ENCODE measurements around the gene PRLHR.

Gene PRLHR

DNA sequence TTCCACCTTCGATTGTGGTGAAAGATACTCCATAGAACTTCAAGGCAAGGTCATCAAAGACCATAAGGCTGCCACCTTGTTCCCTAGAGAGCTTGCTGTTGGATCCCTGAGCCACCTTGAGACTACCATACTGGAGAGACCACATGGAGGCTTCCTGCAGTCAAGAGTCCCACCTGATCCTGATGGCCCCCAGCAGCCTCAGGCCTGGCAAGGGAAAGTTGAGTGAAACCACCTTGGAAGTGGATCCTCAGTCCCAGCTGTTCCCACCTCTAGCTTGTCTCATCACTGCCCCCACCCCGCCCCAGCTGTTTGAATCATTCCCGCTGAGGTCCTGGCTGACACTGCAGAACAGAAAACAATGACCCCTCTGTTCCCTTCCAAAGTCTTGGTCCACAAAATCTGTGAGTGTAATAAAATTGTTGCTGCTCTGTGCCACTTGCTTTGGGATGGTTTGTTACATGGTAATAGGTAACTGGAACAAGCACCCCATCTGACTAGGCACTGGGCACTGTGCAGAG, 32.0 kb downstream of the PRLHR start:
- DNase-seq (ENCODE audit: low read depth, low spot score), result no peak

DNA sequence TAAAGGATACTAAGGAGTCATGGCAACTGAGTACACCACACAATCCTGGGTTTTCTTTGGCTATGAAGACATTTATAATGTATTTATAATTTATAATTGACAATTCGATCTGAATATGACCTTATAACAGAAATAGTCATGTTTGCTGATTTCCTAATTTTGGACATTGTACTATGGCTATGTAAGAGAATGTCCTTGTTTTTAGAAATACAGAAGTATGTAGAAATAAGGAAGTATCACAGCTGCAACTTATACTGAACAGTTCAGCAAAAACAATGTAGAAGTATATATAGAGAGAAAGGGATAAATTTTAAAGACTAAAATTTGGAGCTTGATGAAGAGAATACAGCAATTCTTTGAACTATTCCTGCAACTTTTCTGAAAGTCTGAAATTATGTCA, 32.6 kb downstream of the PRLHR start:
- no peak for DNase-seq (ENCODE audit: low read depth, low spot score)

DNA sequence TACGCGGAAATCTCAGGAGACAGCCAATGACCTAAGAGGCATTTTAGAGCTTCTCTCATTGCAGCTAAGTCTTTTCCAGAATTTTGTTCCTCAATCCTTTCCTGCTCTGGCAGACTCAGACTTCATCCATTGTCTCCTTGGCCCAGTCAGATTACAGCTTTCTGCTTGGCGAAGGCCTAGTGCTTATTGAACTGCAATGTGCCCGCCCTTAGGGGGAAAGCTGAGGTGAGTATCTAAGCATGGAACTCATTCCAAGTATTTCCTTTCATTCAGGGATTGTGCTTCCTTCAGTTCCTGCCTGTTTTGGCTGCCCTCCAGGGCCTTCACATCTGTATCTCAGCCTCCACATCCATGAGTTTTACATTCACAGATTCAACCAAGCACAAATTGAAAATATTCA, 37.5 kb downstream of the PRLHR start:
- DNase-seq (ENCODE audit: low read depth, low spot score), result no peak

DNA sequence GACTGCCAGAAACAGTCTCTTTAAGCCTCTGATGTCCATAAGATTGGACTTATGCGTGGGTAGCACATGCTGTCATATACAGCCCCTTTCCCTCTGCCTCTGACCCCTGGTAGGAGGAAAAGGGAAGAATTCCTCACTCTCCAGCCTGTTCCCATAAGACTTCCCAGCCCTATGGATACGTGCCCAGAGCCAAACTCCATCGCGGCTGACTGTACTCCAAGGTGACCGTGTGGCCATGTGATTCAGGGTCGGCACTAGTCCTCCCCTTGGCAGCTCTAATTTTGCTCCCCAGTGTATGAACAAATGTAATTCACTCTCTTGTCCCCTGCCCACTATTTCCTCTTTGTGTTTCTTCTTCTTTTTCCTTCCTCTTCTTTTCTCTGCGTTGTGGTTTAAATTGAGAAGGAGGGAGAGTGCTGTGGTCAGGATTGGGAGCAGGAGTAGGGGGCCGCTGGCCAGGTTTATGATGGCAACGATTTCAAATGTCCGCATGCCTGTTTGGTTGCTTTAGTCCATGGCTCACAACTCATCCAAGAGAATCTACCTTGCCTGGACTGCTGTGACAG, 43.8 kb downstream of the PRLHR start:
- no peak for DNase-seq (ENCODE audit: low read depth, low spot score)

DNA sequence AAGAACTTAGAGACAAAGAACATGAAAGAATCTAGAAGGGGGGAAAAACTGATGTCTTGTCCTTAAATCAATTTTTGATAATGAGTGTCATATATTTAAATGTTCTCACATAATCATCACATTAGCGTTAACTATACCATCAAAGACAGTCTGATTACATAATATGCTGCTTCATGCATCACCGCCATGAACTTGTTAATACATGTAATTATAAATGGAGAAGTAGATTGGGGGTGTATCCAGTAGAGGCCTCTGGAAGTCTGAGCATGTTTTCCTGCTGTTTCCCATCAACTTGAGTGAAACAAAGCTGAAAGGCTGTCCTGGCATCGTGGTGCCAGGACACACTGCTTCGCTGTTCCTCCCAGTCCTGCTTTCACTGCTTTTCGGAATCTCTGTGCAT, 48.2 kb downstream of the PRLHR start:
- no peak for DNase-seq (ENCODE audit: low read depth, low spot score)

DNA sequence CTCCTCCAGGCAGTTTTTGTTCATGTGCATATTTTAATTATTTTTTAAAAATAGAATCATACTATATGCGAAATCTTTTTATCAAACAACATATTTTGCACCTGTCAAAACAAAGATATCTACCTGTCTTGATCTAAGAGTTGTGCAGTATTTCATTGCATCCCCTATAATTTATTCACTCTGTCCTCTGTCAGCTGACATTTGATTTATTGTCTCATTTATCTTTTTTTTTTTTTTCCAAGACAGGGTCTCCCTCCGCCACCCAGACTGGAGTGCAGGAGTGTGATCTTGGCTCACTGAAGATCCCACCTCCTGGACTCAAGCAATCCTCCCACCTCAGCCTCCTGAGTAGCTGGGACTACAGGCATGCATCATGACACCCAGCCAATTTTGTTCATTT, 49.0 kb downstream of the PRLHR start:
- DNase-seq (ENCODE audit: low read depth, low spot score), result no peak

DNA sequence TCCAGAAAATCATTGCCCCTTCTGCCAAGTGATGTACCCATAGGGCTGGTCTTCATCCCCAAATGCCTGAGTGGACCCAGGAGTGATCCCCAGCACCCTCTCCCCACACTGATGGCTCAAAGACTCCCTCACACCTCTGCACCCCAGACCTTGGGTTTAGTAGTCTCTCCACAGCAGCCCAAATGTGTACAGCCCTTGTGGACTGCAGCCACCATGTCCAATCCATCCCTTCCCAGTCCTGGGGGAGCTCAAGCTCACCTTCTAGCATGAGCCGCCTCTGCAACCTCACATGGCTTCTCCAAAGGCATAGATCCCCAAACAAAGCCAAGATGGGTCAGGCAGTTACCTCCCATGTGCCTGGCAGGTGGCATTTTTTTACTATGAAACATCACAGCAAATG, 50.1 kb downstream of the PRLHR start:
- no peak for DNase-seq (ENCODE audit: low read depth, low spot score)

DNA sequence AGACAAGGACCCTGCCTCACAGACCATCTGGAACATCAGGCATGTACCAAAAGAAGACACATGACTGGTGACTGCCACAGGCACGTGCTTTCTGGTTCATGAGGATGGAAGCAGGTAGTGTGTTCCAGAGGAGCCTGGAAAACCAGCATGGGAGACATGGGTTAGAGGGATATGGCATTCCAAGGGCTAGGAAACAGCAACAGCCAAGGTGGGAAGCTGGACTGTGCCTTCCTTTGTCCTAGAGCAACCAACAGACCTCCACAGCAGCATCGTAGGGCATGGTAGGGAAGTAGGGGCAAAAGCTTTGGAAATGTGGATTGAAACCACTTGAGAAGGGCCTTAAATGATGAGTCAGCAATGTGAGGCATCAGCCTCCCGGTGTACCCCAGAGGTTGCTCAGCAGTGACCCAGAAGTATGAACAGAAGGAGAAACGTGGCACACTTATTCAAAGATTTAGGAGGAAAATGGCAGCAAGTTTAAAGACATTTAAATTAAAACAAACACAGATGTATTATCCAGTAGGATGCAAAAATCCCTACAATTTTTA, 51.0 kb downstream of the PRLHR start:
- no peak for DNase-seq (ENCODE audit: low read depth, low spot score)

DNA sequence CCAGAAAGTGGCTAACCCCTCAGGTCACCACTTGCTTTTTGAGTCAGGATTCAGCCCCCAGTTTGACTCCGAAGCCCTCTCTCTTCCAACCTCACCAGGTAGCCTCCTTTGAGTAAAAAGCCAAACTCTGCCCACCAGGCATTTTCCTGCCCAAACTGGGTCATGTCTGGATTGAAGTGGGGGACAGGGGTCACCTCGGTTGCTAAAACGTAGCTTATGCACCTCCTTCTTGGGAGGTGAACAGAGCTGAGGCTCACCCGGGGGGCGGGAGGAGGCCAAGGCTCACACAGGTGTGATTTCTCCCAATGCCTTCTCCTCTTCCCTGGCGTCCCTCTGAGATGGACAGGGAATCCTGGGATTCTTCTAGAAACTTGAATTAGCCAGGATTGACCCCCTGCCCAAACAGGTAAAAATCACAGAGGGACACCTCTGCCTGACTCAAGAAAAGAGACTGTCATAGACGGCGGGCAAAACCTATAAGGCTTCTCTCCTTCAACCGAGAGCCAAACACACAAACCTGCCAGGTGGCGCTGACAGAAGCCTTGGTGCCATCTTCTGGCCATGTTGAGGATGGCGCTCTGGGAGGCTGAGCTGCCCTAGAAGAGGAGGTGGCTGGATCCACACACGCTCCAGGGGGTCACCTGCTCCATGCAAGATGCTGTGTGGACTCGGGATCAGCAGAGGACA, 51.6 kb downstream of the PRLHR start:
- DNase-seq (ENCODE audit: low read depth, low spot score), result no peak

DNA sequence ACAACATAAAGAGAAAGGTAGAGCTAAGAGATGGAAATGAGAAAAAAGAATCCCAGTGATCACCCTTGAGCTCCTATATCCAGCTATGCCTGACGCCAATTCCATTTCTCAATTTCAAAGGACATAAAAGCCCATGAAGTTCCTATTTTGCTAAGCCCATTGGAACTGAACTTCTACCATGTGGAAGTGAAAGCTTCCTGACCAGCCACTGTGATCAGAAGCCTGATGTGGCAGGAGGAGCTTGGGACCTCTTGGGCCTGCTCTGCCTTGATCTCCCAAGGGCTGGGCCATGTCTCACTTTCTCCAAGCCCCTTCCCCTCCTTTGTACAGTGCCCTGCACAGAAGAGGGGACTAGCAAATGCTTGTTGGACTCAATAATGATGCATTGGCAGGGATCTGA, 52.7 kb downstream of the PRLHR start:
- DNase-seq (ENCODE audit: low read depth, low spot score), result no peak

DNA sequence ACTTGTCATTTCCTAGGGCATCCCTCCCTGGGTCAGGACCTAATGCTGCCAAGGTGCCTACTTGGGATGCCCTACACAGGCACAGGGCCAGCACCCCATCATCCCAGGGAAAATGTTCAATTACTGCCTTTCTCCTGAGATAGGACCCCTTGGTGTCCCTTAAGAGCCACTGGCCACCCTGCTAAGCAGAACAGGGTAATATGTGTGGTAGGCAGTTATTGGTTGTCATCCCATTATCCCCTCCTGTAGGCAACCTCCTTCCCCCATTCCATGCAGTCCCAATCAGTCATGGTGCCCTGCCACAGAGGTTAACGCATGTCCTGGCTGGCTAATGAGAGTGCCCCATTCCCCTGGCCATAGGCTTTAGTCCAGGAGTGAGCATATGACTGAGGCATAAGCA, 53.2 kb downstream of the PRLHR start:
- DNase-seq (ENCODE audit: low read depth, low spot score), result no peak

DNA sequence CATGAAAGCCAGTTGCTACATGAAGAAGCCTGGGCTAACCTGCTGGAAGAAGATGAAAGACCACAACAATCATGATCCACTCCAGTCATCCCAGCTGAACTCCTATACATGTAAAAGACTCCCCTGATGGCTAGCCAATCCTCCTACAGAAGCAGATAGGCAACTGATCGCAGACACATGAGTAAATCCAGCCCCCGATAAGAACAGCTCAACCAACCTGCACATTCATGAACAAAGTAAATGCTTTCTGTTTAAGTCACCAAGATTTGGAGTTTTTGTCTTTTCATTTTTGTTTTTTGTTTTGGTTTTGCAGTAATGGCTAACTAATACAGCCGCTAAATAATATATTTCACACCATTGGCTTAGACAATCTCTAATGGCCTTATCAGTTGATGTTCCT, 53.7 kb downstream of the PRLHR start:
- DNase-seq (ENCODE audit: low read depth, low spot score), result no peak

Measured in activated naive CD8-positive, alpha-beta T cell treated with anti-CD3 and anti-CD28 coated beads, Interleukin-2, amount 50 U/mL, for 16 hours (primary cell).